Astrocyte (in vitro differentiated cells and primary cell): ENCODE data around the gene VAMP8.

Experiments
- CTCF ChIP-seq: IDR thresholded peaks from 2 replicates; pipeline ENCODE4 v1.5.1; 2011; ENCODE audit warnings: low read depth, mild to moderate bottlenecking, inconsistent platforms, low read length, moderate library complexity; ENCODE audit not compliant: insufficient read depth
- EZH2 ChIP-seq: IDR thresholded peaks from 2 replicates; pipeline ENCODE4 v1.6.1; 2012; ENCODE audit warnings: mild to moderate bottlenecking, low read length, inconsistent platforms; ENCODE audit not compliant: insufficient read depth

GRCh38 chr2:85623991-85624390 is 46.6 kb downstream of the VAMP8 start:
- TF ChIP-seq CTCF, result no peak
- TF ChIP-seq EZH2, result no peak
